ENCODE measurements around the gene DPY19L1.
"Not testable (repeated sequence)": the region's sequence is repeated elsewhere in the genome, so short reads cannot be mapped to it uniquely, and the experiment has no call there.

DPY19L1 gene

GRCh38 chr7:34919038-34919437 lies 118.2 kb downstream of the DPY19L1 start:
- not testable (repeated sequence) for DNase-seq (ENCODE audit: low read depth in 3 of 3)

DNA sequence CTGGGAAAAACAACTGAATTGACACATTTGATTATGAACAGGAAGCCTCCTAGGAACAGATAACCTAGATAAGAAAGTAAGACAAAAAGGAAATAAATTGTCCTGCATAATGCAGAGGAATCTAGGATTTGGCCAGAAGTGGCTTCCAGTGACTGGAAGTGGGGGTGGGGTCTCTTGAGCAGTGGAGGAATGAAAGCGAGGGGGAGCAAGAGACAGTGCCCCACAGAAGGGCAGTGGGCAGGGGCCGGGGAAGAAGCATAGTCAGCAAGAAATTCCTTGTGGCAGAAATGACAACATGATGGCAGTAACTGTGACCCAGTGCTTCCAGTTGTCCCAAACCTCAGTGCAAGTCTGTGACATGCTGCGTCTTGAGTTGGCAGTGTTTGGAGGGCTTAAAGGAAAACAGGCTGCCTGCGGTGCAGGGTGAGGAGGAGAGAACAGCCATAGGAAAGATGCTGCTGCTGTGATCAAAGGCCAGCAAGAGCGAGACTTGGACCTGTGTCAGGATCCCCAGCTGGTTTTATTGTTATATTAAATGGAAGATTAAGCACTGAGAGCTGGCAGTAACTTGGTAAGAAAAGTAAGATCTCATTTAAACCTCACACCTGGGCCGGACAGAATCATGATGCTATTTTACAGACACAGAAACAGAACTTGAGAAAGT lies 119.0 kb downstream of the DPY19L1 start:
- DNase-seq (ENCODE audit: low read depth in 3 of 3) = not testable (repeated sequence)

- DNase-seq (ENCODE audit: low read depth in 3 of 3) = not testable (repeated sequence)
Observed at GRCh38 chr7:34917515-34917914, 119.8 kb downstream of the DPY19L1 start.

- DNase-seq (ENCODE audit: low read depth in 3 of 3) = no peak
Observed at GRCh38 chr7:34916267-34916666, 121.0 kb downstream of the DPY19L1 start.

- no peak for DNase-seq (ENCODE audit: low read depth in 3 of 3)
Observed at GRCh38 chr7:34912236-34912635, 125.0 kb downstream of the DPY19L1 start.

GRCh38 chr7:34906266-34906850 lies 130.9 kb downstream of the DPY19L1 start:
- not testable (repeated sequence) for DNase-seq (ENCODE audit: low read depth in 3 of 3)

GRCh38 chr7:34904987-34905386 lies 132.3 kb downstream of the DPY19L1 start:
- DNase-seq (ENCODE audit: low read depth in 3 of 3) = no peak

DNA sequence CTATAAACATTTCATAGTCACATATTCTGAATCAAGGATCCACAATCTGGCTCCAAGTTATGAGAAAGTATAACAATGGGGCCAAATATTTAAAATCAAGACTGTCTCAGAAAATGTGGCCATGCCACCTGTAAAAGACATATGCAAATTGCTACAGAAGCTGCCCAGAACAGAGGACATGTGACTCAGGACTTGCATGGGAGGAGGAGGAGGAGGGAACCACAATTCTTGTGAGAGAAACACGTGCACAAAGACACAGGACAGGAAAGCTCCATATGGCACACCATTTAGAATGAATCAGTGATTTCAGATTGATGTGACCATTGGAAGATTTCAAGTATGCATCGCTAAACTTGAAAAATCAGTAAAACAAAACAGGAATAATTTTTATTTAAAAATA lies 133.4 kb downstream of the DPY19L1 start:
- DNase-seq (ENCODE audit: low read depth in 3 of 3) = not testable (repeated sequence)

- DNase-seq (ENCODE audit: low read depth in 3 of 3) = no peak
Observed at GRCh38 chr7:34902182-34902581, 135.1 kb downstream of the DPY19L1 start.

DNA sequence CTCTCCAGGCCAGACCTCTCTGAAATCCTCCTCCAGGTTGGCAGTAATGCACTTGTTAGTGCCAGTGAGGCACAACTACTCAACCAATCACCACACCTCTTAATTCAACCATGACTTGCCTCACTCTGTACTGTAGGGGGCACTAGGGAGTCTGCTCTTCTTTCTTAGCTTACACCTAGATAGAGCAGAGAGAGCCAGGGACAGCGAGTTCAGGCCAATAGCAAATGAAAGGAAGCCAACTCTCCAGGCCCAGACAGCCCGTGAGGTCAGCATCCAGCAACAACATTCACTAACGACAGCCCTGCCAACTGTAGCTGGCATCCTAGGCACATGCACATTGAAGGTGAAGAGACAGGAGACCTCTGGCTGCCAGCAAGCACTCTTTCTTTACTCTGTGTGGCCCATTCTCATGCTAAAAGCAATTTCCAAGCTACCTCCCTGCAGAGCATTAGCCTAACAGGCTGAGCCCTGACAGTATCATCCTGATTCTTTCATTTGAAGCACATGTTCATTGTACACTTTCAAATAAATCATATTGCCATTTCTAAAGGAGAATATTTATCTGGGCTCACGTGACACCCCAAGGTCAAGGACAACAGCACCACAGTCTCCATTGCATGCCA lies 136.3 kb downstream of the DPY19L1 start:
- no peak for DNase-seq (ENCODE audit: low read depth in 3 of 3)

DNA sequence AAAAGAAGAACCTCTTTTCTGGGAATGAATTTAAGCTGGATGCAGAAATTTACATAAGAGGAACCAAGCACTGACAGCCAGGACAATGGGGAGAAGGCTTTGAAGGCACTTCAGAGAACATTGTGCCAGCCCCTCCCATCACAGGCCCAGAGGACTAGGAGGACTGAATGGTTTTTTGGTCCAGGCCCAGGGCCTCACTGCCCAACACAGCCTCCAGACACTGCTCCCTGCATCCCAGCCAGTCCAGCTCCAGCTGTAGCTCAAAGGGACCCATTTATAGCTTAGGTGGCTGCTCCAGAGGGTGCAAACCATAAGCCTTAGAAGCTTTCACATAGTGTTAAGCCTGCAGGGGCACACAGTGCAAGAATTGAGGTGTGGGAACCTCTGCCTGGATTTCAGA lies 142.1 kb downstream of the DPY19L1 start:
- no peak for DNase-seq (ENCODE audit: low read depth in 3 of 3)

DNA sequence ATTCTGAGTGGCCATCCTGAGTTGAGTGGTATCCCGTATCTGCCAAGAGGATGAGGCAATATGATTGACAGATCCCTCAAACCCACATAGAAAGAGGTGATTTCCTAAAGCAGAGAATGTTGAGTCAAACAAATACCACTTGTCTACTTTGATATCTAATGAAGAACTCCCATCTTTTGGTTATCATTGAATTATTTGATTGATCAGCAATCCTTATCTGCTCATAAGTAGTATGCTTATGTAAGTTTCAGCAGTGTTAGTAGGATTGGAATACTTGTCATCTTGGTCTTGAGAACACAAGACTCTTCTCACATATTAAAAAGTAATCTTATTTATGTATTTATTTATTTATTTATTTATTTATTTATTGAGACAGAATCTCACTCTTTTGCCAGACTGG lies 147.3 kb downstream of the DPY19L1 start:
- no peak for DNase-seq (ENCODE audit: low read depth in 3 of 3)

GRCh38 chr7:34886856-34887255 lies 150.4 kb downstream of the DPY19L1 start:
- DNase-seq (ENCODE audit: low read depth in 3 of 3) = no peak

DNA sequence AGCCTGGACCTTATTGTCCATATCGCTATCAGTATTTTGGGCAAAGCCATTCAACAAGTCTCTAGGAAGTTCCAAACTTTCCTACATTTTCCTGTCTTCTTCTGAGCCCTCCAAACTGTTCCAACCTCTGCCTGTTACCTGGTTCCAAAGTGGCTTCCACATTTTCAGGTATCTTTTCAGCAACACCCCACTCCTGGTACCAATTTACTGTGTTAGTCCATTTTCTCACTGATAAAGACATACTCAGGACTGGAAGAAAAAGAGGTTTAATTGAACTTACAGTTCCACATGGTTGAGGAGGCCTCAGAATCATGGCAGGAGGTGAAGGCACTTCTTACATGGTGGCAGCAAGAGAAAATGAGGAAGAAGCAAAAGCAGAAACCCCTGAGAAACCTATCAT lies 153.4 kb downstream of the DPY19L1 start:
- DNase-seq (ENCODE audit: low read depth in 3 of 3) = not testable (repeated sequence)

DNA sequence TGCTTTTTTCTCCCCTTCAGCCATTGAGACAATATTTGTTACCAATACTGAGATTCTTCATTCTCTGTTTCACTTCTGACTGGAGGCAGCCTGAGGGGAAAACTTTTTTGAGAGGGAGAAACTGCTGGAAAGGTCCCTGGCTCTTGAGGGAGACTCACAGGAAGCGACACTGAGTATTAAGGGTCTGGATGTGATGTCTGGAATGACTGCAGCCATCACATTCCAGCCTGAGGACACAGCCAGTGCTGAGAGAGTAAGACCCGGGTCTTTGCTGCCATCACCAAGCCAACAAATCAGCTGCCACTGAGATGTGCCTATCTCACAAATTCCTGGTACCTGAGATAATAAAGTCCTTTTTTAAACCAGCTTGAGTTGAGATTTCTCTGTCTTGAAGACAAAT lies 157.4 kb downstream of the DPY19L1 start:
- no peak for DNase-seq (ENCODE audit: low read depth in 3 of 3)

- DNase-seq (ENCODE audit: low read depth in 3 of 3) = not testable (repeated sequence)
Observed at GRCh38 chr7:34878944-34879735, 158.1 kb downstream of the DPY19L1 start.

Data from stimulated activated CD4-positive, alpha-beta T cell treated with anti-CD3 and anti-CD28 coated beads, TNF-alpha, amount 100 ng/mL, for 24 hours (primary cell).